Transverse colon (tissue), 4 donors: Measurements from ENCODE around the gene DMD.

ENCODE experiments used
- POLR2A ChIP-seq: fragments of 450-650 bp; IDR thresholded peaks from one replicate; pipeline ENCODE4 v1.6.1; 2016; ENCODE audit warnings: antibody characterized with exemption, mild to moderate bottlenecking, moderate library complexity
- POLR2AphosphoS5 ChIP-seq, 3 donors: sonication (generic); formaldehyde crosslinking; IDR thresholded peaks; one replicate each; pipeline ENCODE4 v1.6.1; 2016; ENCODE audit warnings: antibody characterized with exemption in 3 of 3
- TF ChIP-seq, protein P1 (sequence below), 5 experiments: fragments of 200-600 bp in 3 of 5; fragments of 450-650 bp in 2 of 5; sonication (generic) in 3 of 5; IDR thresholded peaks; 1 replicate in 2 of 5; 2 replicates in 3 of 5; pipeline ENCODE4 v1.5.1; 2016 to 2017; ENCODE audit warnings: antibody characterized with exemption in 5 of 5, inconsistent platforms in 3 of 5, mild to moderate bottlenecking in 2 of 5, moderate library complexity in 1 of 5

DNA sequence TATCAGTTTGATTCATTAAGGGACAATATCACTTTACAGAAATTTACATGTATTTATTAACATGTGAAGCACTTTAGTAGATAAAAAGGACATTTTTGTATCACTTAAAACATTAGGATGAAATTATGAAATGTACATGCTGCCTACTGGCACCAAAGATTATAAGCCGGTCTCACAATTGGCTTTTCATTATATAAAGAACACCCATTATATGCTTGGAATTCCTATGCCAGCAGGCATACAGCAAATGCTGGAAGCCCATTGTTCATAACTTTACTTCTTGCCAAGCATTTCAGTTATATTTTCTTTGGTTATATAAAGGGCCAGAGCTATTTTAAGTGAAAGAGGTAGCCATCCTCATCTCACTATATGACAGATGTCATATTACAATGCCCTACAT, 145.9 kb downstream of the DMD start:
- TF ChIP-seq POLR2AphosphoS5 (IDR thresholded peaks at IDR 0.05) (no peak), POLR2A (no peak)
- TF ChIP-seq, protein P1, sequence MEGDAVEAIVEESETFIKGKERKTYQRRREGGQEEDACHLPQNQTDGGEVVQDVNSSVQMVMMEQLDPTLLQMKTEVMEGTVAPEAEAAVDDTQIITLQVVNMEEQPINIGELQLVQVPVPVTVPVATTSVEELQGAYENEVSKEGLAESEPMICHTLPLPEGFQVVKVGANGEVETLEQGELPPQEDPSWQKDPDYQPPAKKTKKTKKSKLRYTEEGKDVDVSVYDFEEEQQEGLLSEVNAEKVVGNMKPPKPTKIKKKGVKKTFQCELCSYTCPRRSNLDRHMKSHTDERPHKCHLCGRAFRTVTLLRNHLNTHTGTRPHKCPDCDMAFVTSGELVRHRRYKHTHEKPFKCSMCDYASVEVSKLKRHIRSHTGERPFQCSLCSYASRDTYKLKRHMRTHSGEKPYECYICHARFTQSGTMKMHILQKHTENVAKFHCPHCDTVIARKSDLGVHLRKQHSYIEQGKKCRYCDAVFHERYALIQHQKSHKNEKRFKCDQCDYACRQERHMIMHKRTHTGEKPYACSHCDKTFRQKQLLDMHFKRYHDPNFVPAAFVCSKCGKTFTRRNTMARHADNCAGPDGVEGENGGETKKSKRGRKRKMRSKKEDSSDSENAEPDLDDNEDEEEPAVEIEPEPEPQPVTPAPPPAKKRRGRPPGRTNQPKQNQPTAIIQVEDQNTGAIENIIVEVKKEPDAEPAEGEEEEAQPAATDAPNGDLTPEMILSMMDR (IDR thresholded peaks at IDR 0.05): no peak
